ENCODE results near the gene PDGFB.

PDGFB gene

GRCh38 chr22:39215426-39216142 is 29.2 kb downstream of the PDGFB start:
- Histone ChIP-seq H3K9me3 (replicated peaks; ENCODE audit: insufficient read depth, low read length) (no peaks in the 10 kb centered on the region), H3K4me2 (ENCODE audit: low read depth, low read length) (no peak overlapping the region), H3K4me3 (ENCODE audit: low read length) (no peak overlapping the region), H3K9ac (ENCODE audit: low read length) (no peak overlapping the region), H3K27me3 (replicated peaks; ENCODE audit: insufficient read depth, low read length) (no peaks in the 10 kb centered on the region), H3K36me3 (replicated peaks; ENCODE audit: insufficient read depth, low read length) (no peaks in the 10 kb centered on the region), H3F3A (ENCODE audit: insufficient read depth, low read length) (no peaks in the 10 kb centered on the region), H3K79me2 (ENCODE audit: low read length) (no peaks in the 10 kb centered on the region), H3K27ac (ENCODE audit: low read length) (no peak overlapping the region), H2AFZ (ENCODE audit: low read length) (no peak overlapping the region), H3K9me2 (replicated peaks; ENCODE audit: insufficient read depth, low read length) (no peaks in the 10 kb centered on the region), H3K4me1 (ENCODE audit: low read length) (no peaks in the 10 kb centered on the region), H4K20me1 (ENCODE audit: insufficient read depth, low read length) (no peaks in the 10 kb centered on the region)
- no peak for TF ChIP-seq EZH2phosphoT487 (IDR thresholded peaks at IDR 0.05; ENCODE audit: low read length)
- no peak for TF ChIP-seq EZH2 (optimal IDR thresholded peaks at IDR 0.05; ENCODE audit: low read depth, low read length)
- TF ChIP-seq, protein P1, sequence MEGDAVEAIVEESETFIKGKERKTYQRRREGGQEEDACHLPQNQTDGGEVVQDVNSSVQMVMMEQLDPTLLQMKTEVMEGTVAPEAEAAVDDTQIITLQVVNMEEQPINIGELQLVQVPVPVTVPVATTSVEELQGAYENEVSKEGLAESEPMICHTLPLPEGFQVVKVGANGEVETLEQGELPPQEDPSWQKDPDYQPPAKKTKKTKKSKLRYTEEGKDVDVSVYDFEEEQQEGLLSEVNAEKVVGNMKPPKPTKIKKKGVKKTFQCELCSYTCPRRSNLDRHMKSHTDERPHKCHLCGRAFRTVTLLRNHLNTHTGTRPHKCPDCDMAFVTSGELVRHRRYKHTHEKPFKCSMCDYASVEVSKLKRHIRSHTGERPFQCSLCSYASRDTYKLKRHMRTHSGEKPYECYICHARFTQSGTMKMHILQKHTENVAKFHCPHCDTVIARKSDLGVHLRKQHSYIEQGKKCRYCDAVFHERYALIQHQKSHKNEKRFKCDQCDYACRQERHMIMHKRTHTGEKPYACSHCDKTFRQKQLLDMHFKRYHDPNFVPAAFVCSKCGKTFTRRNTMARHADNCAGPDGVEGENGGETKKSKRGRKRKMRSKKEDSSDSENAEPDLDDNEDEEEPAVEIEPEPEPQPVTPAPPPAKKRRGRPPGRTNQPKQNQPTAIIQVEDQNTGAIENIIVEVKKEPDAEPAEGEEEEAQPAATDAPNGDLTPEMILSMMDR (IDR thresholded peaks at IDR 0.05; ENCODE audit: low read length) = peak; percentile 36
- DNase-seq = no peak

- no peak for DNase-seq
- H3K4me2 ChIP-seq (ENCODE audit: low read depth, low read length) = no peak overlapping the region
- no peaks in the 10 kb centered on the region for H3F3A ChIP-seq (ENCODE audit: insufficient read depth, low read length)
- no peaks in the 10 kb centered on the region for H3K4me1 ChIP-seq (ENCODE audit: low read length)
- H3K27ac ChIP-seq (ENCODE audit: low read length) = no peak overlapping the region
- H3K36me3 ChIP-seq (replicated peaks; ENCODE audit: insufficient read depth, low read length) = no peaks in the 10 kb centered on the region
- H3K9me3 ChIP-seq (replicated peaks; ENCODE audit: insufficient read depth, low read length) = no peaks in the 10 kb centered on the region
- H3K9me2 ChIP-seq (replicated peaks; ENCODE audit: insufficient read depth, low read length) = no peaks in the 10 kb centered on the region
- no peak overlapping the region for H3K9ac ChIP-seq (ENCODE audit: low read length)
- TF ChIP-seq EZH2phosphoT487 (IDR thresholded peaks at IDR 0.05; ENCODE audit: low read length) = no peak
- TF ChIP-seq EZH2 (optimal IDR thresholded peaks at IDR 0.05; ENCODE audit: low read depth, low read length) = no peak
- TF ChIP-seq, protein P1 (IDR thresholded peaks at IDR 0.05; ENCODE audit: low read length) = no peak
- H3K27me3 ChIP-seq (replicated peaks; ENCODE audit: insufficient read depth, low read length) = no peaks in the 10 kb centered on the region
- no peaks in the 10 kb centered on the region for H4K20me1 ChIP-seq (ENCODE audit: insufficient read depth, low read length)
- H2AFZ ChIP-seq (ENCODE audit: low read length) = no peak overlapping the region
- H3K4me3 ChIP-seq (ENCODE audit: low read length) = no peak overlapping the region
- H3K79me2 ChIP-seq (ENCODE audit: low read length) = no peaks in the 10 kb centered on the region
Measured at GRCh38 chr22:39215070-39215396, 29.7 kb downstream of the PDGFB start.

DNA sequence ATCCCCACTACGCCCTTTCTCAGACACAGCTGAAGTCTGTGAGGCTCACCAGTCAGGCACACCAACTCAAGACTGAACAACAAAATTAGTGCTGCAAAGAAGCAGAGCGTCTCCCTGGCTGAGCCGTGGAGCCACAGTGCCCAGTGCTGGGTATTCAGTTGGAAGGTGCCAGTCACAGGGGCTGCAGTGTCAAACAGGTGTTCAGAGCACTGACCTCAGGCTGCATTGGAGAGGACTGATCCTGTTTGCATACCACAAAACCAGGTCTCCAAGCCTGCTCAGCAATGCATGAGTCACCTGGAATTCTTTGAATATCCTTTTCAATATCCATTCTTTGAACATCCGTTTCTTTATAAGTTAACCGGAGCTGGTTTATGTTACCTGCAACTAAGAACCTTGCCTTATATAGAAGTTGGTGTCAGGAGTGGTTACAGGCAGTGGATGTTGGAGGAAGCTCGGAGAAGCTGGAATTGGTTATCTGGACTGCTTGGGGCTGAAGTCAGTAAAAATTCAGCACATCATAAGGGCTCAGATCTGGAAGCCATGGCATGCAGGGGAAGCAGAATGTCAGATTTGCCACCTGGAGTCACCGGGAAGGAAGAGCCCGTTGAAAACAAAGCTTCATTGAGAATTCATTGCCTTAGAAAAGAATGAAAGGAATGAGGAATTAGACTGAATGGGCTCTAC is 30.3 kb downstream of the PDGFB start:
- DNase-seq = no peak
- H3K9me2 ChIP-seq (replicated peaks; ENCODE audit: insufficient read depth, low read length) = no peaks in the 10 kb centered on the region
- no peaks in the 10 kb centered on the region for H3K27me3 ChIP-seq (replicated peaks; ENCODE audit: insufficient read depth, low read length)
- no peaks in the 10 kb centered on the region for H3K9me3 ChIP-seq (replicated peaks; ENCODE audit: insufficient read depth, low read length)
- no peak overlapping the region for H3K4me3 ChIP-seq (ENCODE audit: low read length)
- TF ChIP-seq EZH2phosphoT487 (IDR thresholded peaks at IDR 0.05; ENCODE audit: low read length) (no peak), EZH2 (optimal IDR thresholded peaks at IDR 0.05; ENCODE audit: low read depth, low read length) (no peak)
- TF ChIP-seq, protein P1 (IDR thresholded peaks at IDR 0.05; ENCODE audit: low read length) = no peak
- H3K4me2 ChIP-seq (ENCODE audit: low read depth, low read length) = no peak overlapping the region; the same call in 1 of the 2 replicates
- no peaks in the 10 kb centered on the region for H3F3A ChIP-seq (ENCODE audit: insufficient read depth, low read length)
- H3K36me3 ChIP-seq (replicated peaks; ENCODE audit: insufficient read depth, low read length) = no peaks in the 10 kb centered on the region
- H3K9ac ChIP-seq (ENCODE audit: low read length) = no peak overlapping the region
- no peak overlapping the region for H3K27ac ChIP-seq (ENCODE audit: low read length)
- H4K20me1 ChIP-seq (ENCODE audit: insufficient read depth, low read length) = no peaks in the 10 kb centered on the region
- no peak overlapping the region for H2AFZ ChIP-seq (ENCODE audit: low read length)
- H3K4me1 ChIP-seq (ENCODE audit: low read length) = no peaks in the 10 kb centered on the region
- no peaks in the 10 kb centered on the region for H3K79me2 ChIP-seq (ENCODE audit: low read length)

Data from MM.1S (cell line).